Measurements from ENCODE around the gene SURF2. TPM values are rescaled to one million over a fixed set of nuclear protein-coding genes. Genes with fewer than 3 reads are reported as not detected.

The SURF2 gene
- total RNA-seq, 1 experiment from 2014 or later: 27.8 TPM

- Histone ChIP-seq H3K9ac (ENCODE audit: low read length) (no peak overlapping the region), H3K9me2 (ENCODE audit: insufficient read depth) (no peaks in the 10 kb centered on the region), H3K9me3 (ENCODE audit: control insufficient read depth in 1 of 2, insufficient read depth in 1 of 2, low read depth in 1 of 2, low read length in 2 of 2) (peaks cover 0 to 10% of the 10 kb centered on the region in 2 experiments; a peak in 1 of 4 replicates), H3K4me2 (ENCODE audit: low read length) (no peak overlapping the region), H2AFZ (ENCODE audit: low read depth, low read length, poor library complexity, severe bottlenecking) (no peak overlapping the region), H3K4me1 (ENCODE audit: control insufficient read depth in 1 of 2, insufficient read depth in 2 of 2, low read length in 2 of 2) (peaks cover 17 to 24% of the 10 kb centered on the region in 2 experiments), H3K27me3 (ENCODE audit: insufficient read depth, low read length) (no peaks in the 10 kb centered on the region), H4K20me1 (ENCODE audit: insufficient read depth) (no peaks in the 10 kb centered on the region), H3K79me2 (ENCODE audit: insufficient read depth, low read length) (peaks cover 1% of the 10 kb centered on the region; the same call in 1 of the 2 replicates), H3K4me3 (replicated peaks in 1 of 2; ENCODE audit: low read depth in 1 of 2, low read length in 2 of 2) (no peak overlapping the region), H3K36me3 (ENCODE audit: control insufficient read depth in 1 of 2, insufficient read depth in 2 of 2, low read length in 2 of 2) (no peaks in the 10 kb centered on the region), H3K27ac (ENCODE audit: low read depth, low read length) (no peak overlapping the region)
- TF ChIP-seq SIN3A (IDR thresholded peaks at IDR 0.05; ENCODE audit: low read depth) (no peak), ATF3 (IDR thresholded peaks at IDR 0.05) (no peak), JUND (IDR thresholded peaks at IDR 0.05) (no peak), YY1 (IDR thresholded peaks at IDR 0.05; ENCODE audit: extremely low read depth, insufficient replicate concordance, low read depth, low read length) (no peak), EZH2 (IDR thresholded peaks at IDR 0.05) (no peak)
- ATAC-seq: no peak
- POLR2A ChIA-PET: no interaction called here
- RAD21 ChIA-PET (ENCODE audit: low non-redundant PET in 1 of 2, low total read pairs in 2 of 2, uncharacterized antibody in 2 of 2, unreplicated experiment in 2 of 2): no interaction called here
- DNase-seq (ENCODE audit: low read depth, low spot score): no peak
- CTCF ChIA-PET: no interaction called here
- BruUV-seq (replicated peaks): no TSS peak
- intact Hi-C loops (cut with micrococcal nuclease): no loop called here
These were observed 24.4 kb downstream of the SURF2 start for GRCh38 chr9:133380734-133381133.

GRCh38 chr9:133382507-133383141 lies 26.3 kb downstream of the SURF2 start:
- H3K4me3 ChIP-seq (replicated peaks in 1 of 2; ENCODE audit: low read depth in 1 of 2, low read length in 2 of 2): no peak overlapping the region
- no peaks in the 10 kb centered on the region for H3K27me3 ChIP-seq (ENCODE audit: insufficient read depth, low read length)
- peaks cover 0 to 10% of the 10 kb centered on the region in 2 experiments; a peak in 1 of 4 replicates for H3K9me3 ChIP-seq (ENCODE audit: control insufficient read depth in 1 of 2, insufficient read depth in 1 of 2, low read depth in 1 of 2, low read length in 2 of 2)
- ChIA-PET RAD21 (ENCODE audit: low non-redundant PET in 1 of 2, low total read pairs in 2 of 2, uncharacterized antibody in 2 of 2, unreplicated experiment in 2 of 2) (no interaction called here), POLR2A (no interaction called here), CTCF (no interaction called here)
- ATAC-seq: no peak
- no peak overlapping the region for H3K27ac ChIP-seq (ENCODE audit: low read depth, low read length)
- intact Hi-C loops (cut with micrococcal nuclease): no loop called here
- H3K36me3 ChIP-seq (ENCODE audit: control insufficient read depth in 1 of 2, insufficient read depth in 2 of 2, low read length in 2 of 2): no peaks in the 10 kb centered on the region
- H4K20me1 ChIP-seq (ENCODE audit: insufficient read depth): no peaks in the 10 kb centered on the region
- H3K4me2 ChIP-seq (ENCODE audit: low read length): no peak overlapping the region
- H3K9ac ChIP-seq (ENCODE audit: low read length): no peak overlapping the region
- no peak for DNase-seq (ENCODE audit: low read depth, low spot score)
- H3K4me1 ChIP-seq (ENCODE audit: control insufficient read depth in 1 of 2, insufficient read depth in 2 of 2, low read length in 2 of 2): peaks cover 9 to 11% of the 10 kb centered on the region in 2 experiments
- no TSS peak for BruUV-seq (replicated peaks)
- H2AFZ ChIP-seq (ENCODE audit: low read depth, low read length, poor library complexity, severe bottlenecking): no peak overlapping the region
- no peak for TF ChIP-seq ELF1 (IDR thresholded peaks at IDR 0.05; ENCODE audit: borderline replicate concordance, low read depth)
- no peak for TF ChIP-seq ZFX (IDR thresholded peaks at IDR 0.05)
- no peak for TF ChIP-seq EZH2phosphoT487 (IDR thresholded peaks at IDR 0.05; ENCODE audit: borderline replicate concordance)
- no peak for TF ChIP-seq YY1 (IDR thresholded peaks at IDR 0.05; ENCODE audit: extremely low read depth, insufficient replicate concordance, low read depth, low read length)
- no peak for TF ChIP-seq REST (IDR thresholded peaks at IDR 0.05; ENCODE audit: low read depth)
- H3K79me2 ChIP-seq (ENCODE audit: insufficient read depth, low read length): no peaks in the 10 kb centered on the region
- no peaks in the 10 kb centered on the region for H3K9me2 ChIP-seq (ENCODE audit: insufficient read depth)
